ENCODE data around the gene LRRC66.

The LRRC66 gene

GRCh38 chr4:52045028-52045427, 24.9 kb upstream of the LRRC66 start:
- Histone ChIP-seq H3K4me2 (ENCODE audit: low read length) (no peak overlapping the region), H3K27me3 (ENCODE audit: control insufficient read depth, insufficient read depth, low read length) (peaks cover 26% of the 10 kb centered on the region), H3K9ac (ENCODE audit: low read depth, low read length) (no peak overlapping the region), H3K9me3 (replicated peaks; ENCODE audit: low read length) (no peaks in the 10 kb centered on the region), H3K4me3 (ENCODE audit: low read length) (no peak overlapping the region), H3K36me3 (ENCODE audit: insufficient read depth, low read length) (no peaks in the 10 kb centered on the region), H3K4me1 (ENCODE audit: control insufficient read depth, insufficient read depth, low read length) (no peaks in the 10 kb centered on the region)

- Histone ChIP-seq H3K4me1 (ENCODE audit: control insufficient read depth, insufficient read depth, low read length) (peaks cover 21% of the 10 kb centered on the region), H3K27me3 (ENCODE audit: control insufficient read depth, insufficient read depth, low read length) (peaks cover 21% of the 10 kb centered on the region), H3K4me2 (ENCODE audit: low read length) (peak within 1 kb of the TSS; percentile 94), H3K4me3 (ENCODE audit: low read length) (peak within 1 kb of the TSS; percentile 93), H3K36me3 (ENCODE audit: insufficient read depth, low read length) (no peaks in the 10 kb centered on the region), H3K9ac (ENCODE audit: low read depth, low read length) (peak within 1 kb of the TSS; percentile 77), H3K9me3 (replicated peaks; ENCODE audit: low read length) (no peaks in the 10 kb centered on the region)
Measured at GRCh38 chr4:52038103-52038912, 18.1 kb upstream of the LRRC66 start, which contains the start of gene SGCB. Gene SGCB, minus strand, starts transcription at chr4:52038299. Its CDS starts 40 bp downstream, at chr4:52038259.

DNA sequence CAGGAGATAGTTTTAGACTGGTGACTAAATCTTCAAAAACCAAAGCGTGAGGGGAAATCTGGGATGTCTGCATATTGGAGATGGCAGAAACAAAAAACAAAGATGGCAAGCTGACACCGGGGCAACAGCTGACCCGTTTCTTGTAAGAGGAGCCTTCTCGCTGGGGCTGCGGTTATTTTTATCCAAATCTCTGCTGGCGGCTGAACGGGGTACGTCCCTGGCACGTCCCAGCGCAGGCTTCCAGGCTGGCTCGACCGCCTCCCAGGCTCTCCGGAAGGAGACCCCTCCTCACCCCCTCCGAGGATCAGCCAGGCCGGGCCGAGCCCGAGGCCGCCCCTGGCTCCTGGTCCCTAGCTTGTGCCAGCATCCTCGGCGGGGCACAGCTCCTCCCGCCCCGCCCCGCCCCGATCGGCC, 17.5 kb upstream of the LRRC66 start:
- Histone ChIP-seq H3K9ac (ENCODE audit: low read depth, low read length) (peak overlapping the region; percentile 77), H3K4me2 (ENCODE audit: low read length) (peak overlapping the region; percentile 77)

DNA sequence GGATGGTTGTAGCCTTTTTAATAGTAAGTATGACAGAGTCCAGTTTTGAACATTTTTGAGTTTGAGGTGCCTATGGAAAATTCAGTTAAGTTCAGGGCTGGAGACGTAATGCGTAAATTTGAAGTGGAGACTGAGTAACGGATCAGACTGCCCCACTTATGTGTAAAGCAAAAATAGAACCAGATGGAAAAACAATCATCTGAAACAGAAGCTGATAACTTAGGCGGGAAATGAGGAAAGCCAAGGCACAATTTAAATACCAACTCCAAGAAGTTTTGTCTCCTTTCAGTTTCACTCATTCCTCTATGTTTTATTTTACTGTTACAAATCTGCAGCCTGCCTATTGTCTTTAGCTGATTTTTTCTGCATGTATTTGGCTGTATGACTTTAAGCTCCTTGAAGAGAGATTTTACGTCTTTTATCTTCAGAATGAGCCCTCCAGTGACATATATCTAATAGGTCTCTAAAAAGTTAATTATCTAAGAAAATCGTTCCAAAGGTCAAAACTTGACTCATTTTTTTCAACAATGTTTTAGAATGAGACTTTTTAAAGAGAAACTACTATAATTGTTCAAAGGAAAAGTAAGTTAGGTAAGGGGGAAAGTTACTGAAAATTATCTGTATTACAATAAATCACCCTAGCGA, 16.8 kb upstream of the LRRC66 start:
- Histone ChIP-seq H3K4me2 (ENCODE audit: low read length) (peak overlapping the region; percentile 77), H3K27me3 (ENCODE audit: control insufficient read depth, insufficient read depth, low read length) (peaks cover 13% of the 10 kb centered on the region), H3K36me3 (ENCODE audit: insufficient read depth, low read length) (no peaks in the 10 kb centered on the region), H3K4me1 (ENCODE audit: control insufficient read depth, insufficient read depth, low read length) (peaks cover 21% of the 10 kb centered on the region), H3K4me3 (ENCODE audit: low read length) (peak overlapping the region; percentile 93), H3K9ac (ENCODE audit: low read depth, low read length) (peak overlapping the region; percentile 77), H3K9me3 (replicated peaks; ENCODE audit: low read length) (no peaks in the 10 kb centered on the region)

More for the DNA sequence above, 17.5 kb upstream of the LRRC66 start:
- Histone ChIP-seq H3K9me3 (replicated peaks; ENCODE audit: low read length) (no peaks in the 10 kb centered on the region), H3K4me1 (ENCODE audit: control insufficient read depth, insufficient read depth, low read length) (peaks cover 21% of the 10 kb centered on the region), H3K36me3 (ENCODE audit: insufficient read depth, low read length) (no peaks in the 10 kb centered on the region), H3K4me3 (ENCODE audit: low read length) (peak overlapping the region; percentile 93), H3K27me3 (ENCODE audit: control insufficient read depth, insufficient read depth, low read length) (peaks cover 20% of the 10 kb centered on the region)

- Histone ChIP-seq H3K9me3 (replicated peaks; ENCODE audit: low read length) (no peaks in the 10 kb centered on the region), H3K27me3 (ENCODE audit: control insufficient read depth, insufficient read depth, low read length) (no peaks in the 10 kb centered on the region), H3K4me2 (ENCODE audit: low read length) (no peak overlapping the region), H3K4me1 (ENCODE audit: control insufficient read depth, insufficient read depth, low read length) (peaks cover 21% of the 10 kb centered on the region), H3K4me3 (ENCODE audit: low read length) (no peak overlapping the region), H3K9ac (ENCODE audit: low read depth, low read length) (no peak overlapping the region), H3K36me3 (ENCODE audit: insufficient read depth, low read length) (peaks cover 10% of the 10 kb centered on the region)
Measured at GRCh38 chr4:52035190-52035589, 15.0 kb upstream of the LRRC66 start.

- Histone ChIP-seq H3K4me1 (ENCODE audit: control insufficient read depth, insufficient read depth, low read length) (peaks cover 27% of the 10 kb centered on the region), H3K27me3 (ENCODE audit: control insufficient read depth, insufficient read depth, low read length) (no peaks in the 10 kb centered on the region), H3K36me3 (ENCODE audit: insufficient read depth, low read length) (peaks cover 30% of the 10 kb centered on the region), H3K4me2 (ENCODE audit: low read length) (no peak overlapping the region), H3K9ac (ENCODE audit: low read depth, low read length) (no peak overlapping the region), H3K9me3 (replicated peaks; ENCODE audit: low read length) (no peaks in the 10 kb centered on the region), H3K4me3 (ENCODE audit: low read length) (no peak overlapping the region)
Measured at GRCh38 chr4:52032005-52032404, 11.8 kb upstream of the LRRC66 start.

DNA sequence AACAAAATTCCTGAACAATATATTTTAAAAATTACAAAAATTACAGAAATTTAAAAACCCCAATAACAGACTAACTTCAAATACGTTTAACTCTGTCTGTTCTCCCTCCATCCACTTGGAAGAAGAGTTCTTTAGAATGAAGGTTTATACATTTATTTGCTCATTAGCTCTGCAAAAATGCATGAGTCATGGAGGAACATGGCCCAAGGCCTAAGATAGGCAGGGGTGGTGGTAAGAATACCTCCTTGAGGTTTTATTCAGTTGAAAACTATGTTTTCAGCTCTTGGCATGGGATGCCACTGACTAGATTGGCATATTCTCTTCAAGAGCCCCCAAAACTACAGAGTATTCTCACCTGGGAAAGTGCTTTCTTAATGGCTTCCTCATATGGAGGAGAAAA, 8.8 kb upstream of the LRRC66 start:
- no peaks in the 10 kb centered on the region for H3K27me3 ChIP-seq (ENCODE audit: control insufficient read depth, insufficient read depth, low read length)
- no peaks in the 10 kb centered on the region for H3K9me3 ChIP-seq (replicated peaks; ENCODE audit: low read length)
- no peak overlapping the region for H3K4me3 ChIP-seq (ENCODE audit: low read length)
- peaks cover 54% of the 10 kb centered on the region for H3K36me3 ChIP-seq (ENCODE audit: insufficient read depth, low read length)
- H3K9ac ChIP-seq (ENCODE audit: low read depth, low read length), result no peak overlapping the region
- peak overlapping the region; percentile 21 for H3K4me2 ChIP-seq (ENCODE audit: low read length)
- H3K4me1 ChIP-seq (ENCODE audit: control insufficient read depth, insufficient read depth, low read length), result peaks cover 12% of the 10 kb centered on the region

GRCh38 chr4:52017814-52018213, 2.3 kb downstream of the LRRC66 start:
- no peak overlapping the region for H3K4me2 ChIP-seq (ENCODE audit: low read length)
- peaks cover 6% of the 10 kb centered on the region for H3K4me1 ChIP-seq (ENCODE audit: control insufficient read depth, insufficient read depth, low read length)
- H3K27me3 ChIP-seq (ENCODE audit: control insufficient read depth, insufficient read depth, low read length), result no peaks in the 10 kb centered on the region
- H3K9me3 ChIP-seq (replicated peaks; ENCODE audit: low read length), result no peaks in the 10 kb centered on the region
- H3K36me3 ChIP-seq (ENCODE audit: insufficient read depth, low read length), result peaks cover 19% of the 10 kb centered on the region
- no peak overlapping the region for H3K4me3 ChIP-seq (ENCODE audit: low read length)
- H3K9ac ChIP-seq (ENCODE audit: low read depth, low read length), result no peak overlapping the region

DNA sequence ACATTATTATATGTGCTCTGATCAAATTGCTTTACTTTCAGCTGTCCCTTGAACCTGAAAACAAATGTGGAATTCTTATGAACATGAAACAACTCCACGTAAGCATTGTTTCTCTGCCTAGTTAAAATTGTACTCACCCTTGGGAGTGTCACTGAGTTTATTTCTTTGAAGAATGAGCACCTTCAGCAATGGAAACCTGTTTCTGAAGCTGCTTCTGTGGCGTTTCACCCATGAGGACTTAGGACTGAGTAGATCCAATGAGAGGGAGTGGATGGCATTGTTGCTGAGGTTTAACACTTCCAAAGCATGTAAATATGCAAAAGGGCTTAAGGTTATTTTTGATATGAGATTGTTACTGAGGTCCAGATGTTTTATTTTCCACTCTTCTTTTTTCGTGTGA, 3.2 kb downstream of the LRRC66 start:
- H3K4me3 ChIP-seq (ENCODE audit: low read length), result no peak overlapping the region
- no peak overlapping the region for H3K4me2 ChIP-seq (ENCODE audit: low read length)
- H3K36me3 ChIP-seq (ENCODE audit: insufficient read depth, low read length), result peaks cover 10% of the 10 kb centered on the region
- H3K27me3 ChIP-seq (ENCODE audit: control insufficient read depth, insufficient read depth, low read length), result no peaks in the 10 kb centered on the region
- H3K9ac ChIP-seq (ENCODE audit: low read depth, low read length), result no peak overlapping the region
- H3K4me1 ChIP-seq (ENCODE audit: control insufficient read depth, insufficient read depth, low read length), result peaks cover 6% of the 10 kb centered on the region
- no peaks in the 10 kb centered on the region for H3K9me3 ChIP-seq (replicated peaks; ENCODE audit: low read length)

DNA sequence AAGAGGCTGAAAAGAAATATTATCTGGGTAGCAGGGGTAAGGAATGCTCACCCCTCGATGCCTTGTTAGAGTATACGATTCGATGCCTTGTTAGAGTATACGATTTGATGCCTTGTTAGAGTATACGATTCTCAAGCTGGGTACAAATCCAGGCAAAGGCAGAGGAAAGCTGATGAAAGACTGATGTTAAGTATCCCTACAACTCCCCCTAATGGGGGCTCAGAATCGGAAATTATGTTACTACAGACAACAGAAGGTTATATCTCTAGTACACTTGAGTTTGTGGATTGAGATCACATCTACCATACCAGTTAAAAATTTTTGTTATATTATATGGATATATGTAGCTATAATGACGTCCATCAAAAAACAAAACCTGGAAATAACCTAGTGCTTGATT, 4.8 kb downstream of the LRRC66 start:
- Histone ChIP-seq H3K9ac (ENCODE audit: low read depth, low read length) (no peak overlapping the region), H3K27me3 (ENCODE audit: control insufficient read depth, insufficient read depth, low read length) (no peaks in the 10 kb centered on the region), H3K4me1 (ENCODE audit: control insufficient read depth, insufficient read depth, low read length) (peaks cover 5% of the 10 kb centered on the region), H3K4me2 (ENCODE audit: low read length) (no peak overlapping the region), H3K9me3 (replicated peaks; ENCODE audit: low read length) (no peaks in the 10 kb centered on the region), H3K4me3 (ENCODE audit: low read length) (no peak overlapping the region), H3K36me3 (ENCODE audit: insufficient read depth, low read length) (peaks cover 16% of the 10 kb centered on the region)

DNA sequence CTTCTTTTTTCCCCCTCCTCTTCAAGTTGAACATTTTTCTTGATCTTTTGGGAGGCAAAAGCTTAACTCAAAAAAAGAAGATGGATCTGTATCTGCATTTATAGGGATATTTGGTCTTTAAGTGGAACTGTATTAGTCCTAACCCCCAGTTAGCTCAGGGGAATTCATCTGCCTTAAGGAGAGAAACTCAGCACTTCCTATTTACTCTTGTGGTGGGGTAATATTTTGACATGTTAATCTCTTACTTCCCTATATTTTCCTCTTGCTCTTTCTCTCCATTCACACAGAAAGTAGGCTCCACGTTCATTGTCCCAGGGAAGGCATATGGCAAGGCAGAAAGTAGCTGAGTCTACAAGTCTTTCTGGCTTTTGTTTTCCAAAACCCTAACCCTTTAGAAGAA, 5.3 kb downstream of the LRRC66 start:
- H3K36me3 ChIP-seq (ENCODE audit: insufficient read depth, low read length), result peaks cover 18% of the 10 kb centered on the region
- no peak overlapping the region for H3K4me3 ChIP-seq (ENCODE audit: low read length)
- H3K4me1 ChIP-seq (ENCODE audit: control insufficient read depth, insufficient read depth, low read length), result no peaks in the 10 kb centered on the region
- H3K9me3 ChIP-seq (replicated peaks; ENCODE audit: low read length), result no peaks in the 10 kb centered on the region
- no peaks in the 10 kb centered on the region for H3K27me3 ChIP-seq (ENCODE audit: control insufficient read depth, insufficient read depth, low read length)
- H3K4me2 ChIP-seq (ENCODE audit: low read length), result no peak overlapping the region
- no peak overlapping the region for H3K9ac ChIP-seq (ENCODE audit: low read depth, low read length)
